A549 (cell line): ENCODE results near the gene AUTS2.

ENCODE experiments used
- CTCF ChIP-seq: fragments of >200 bp; sonication (Bioruptor Twin); formaldehyde crosslinking; IDR thresholded peaks from 3 replicates; pipeline ENCODE4 v1.5.1; 2016
- ESRRA ChIP-seq: fragments of 150-350 bp; IDR thresholded peaks from 2 replicates; pipeline ENCODE4 v1.6.1; 2014; ENCODE audit warnings: mild to moderate bottlenecking, low read length, borderline replicate concordance
- HDAC2 ChIP-seq: fragments of 200-600 bp; sonication (generic); IDR thresholded peaks from 2 replicates; pipeline ENCODE4 v1.6.1; 2016
- HMGXB4 ChIP-seq: fragments of 250-450 bp; sonication (Bioruptor Pico); IDR thresholded peaks from 2 replicates; pipeline ENCODE4 v1.5.0; 2021; ENCODE audit warnings: mild to moderate bottlenecking, moderate library complexity, borderline replicate concordance
- KDM1A ChIP-seq: fragments of 200-600 bp; sonication (generic); IDR thresholded peaks from 2 replicates; pipeline ENCODE4 v1.6.1; 2016; ENCODE audit warnings: low read depth, mild to moderate bottlenecking
- MAFK ChIP-seq: fragments of 450-650 bp; IDR thresholded peaks from 2 replicates; pipeline ENCODE4 v1.6.1; 2014; ENCODE audit not compliant: partially characterized antibody
- MAZ ChIP-seq: fragments of 150-350 bp; IDR thresholded peaks from 2 replicates; pipeline ENCODE4 v1.6.1; 2014; ENCODE audit warnings: antibody characterized with exemption, low read depth, low read length, borderline replicate concordance
- NFE2L2 ChIP-seq: fragments of 150-350 bp; conservative IDR thresholded peaks from 2 replicates; pipeline ENCODE4 v1.6.1; 2014; ENCODE audit warnings: low read length
- PBX3 ChIP-seq: IDR thresholded peaks from 2 replicates; pipeline ENCODE4 v1.6.1; 2012
- POLR2A ChIP-seq: IDR thresholded peaks from 2 replicates; pipeline ENCODE4 v1.6.1; 2012; ENCODE audit warnings: mild to moderate bottlenecking, low read length
- POLR2AphosphoS2 ChIP-seq: conservative IDR thresholded peaks from 2 replicates; pipeline ENCODE4 v1.6.1; 2012; ENCODE audit warnings: low read length, improper control_type of control experiment, inconsistent platforms
- TFCP2L1 ChIP-seq: fragments of 250-450 bp; sonication (Bioruptor Pico); IDR thresholded peaks from 2 replicates; pipeline ENCODE4 v1.5.0; 2021; ENCODE audit warnings: mild to moderate bottlenecking

- TF ChIP-seq CTCF (no peak), TFCP2L1 (CRISPR knock-in tag) (no peak), POLR2A (no peak), NFE2L2 (no peak), HMGXB4 (CRISPR knock-in tag) (no peak), POLR2AphosphoS2 (no peak), ESRRA (no peak), KDM1A (no peak), MAFK (no peak), HDAC2 (no peak), PBX3 (no peak), MAZ (no peak)
Measured at GRCh38 chr7:70217571-70217970, 619.3 kb downstream of the AUTS2 start.
